ENCODE results near the gene PLEKHB2.

- TF ChIP-seq CTCF (IDR thresholded peaks at IDR 0.05) = no peak
- no peak for TF ChIP-seq EZH2 (IDR thresholded peaks at IDR 0.05; ENCODE audit: borderline replicate concordance, insufficient read depth, low read depth, low read length, poor library complexity, severe bottlenecking)
Measured at GRCh38 chr2:131067465-131068125, 37.5 kb upstream of the PLEKHB2 start.

Data from B cell (primary cell).